SH-SY5Y (cell line): Measurements from ENCODE around the gene H1-8.

Experiments used
- GATA2 ChIP-seq: IDR thresholded peaks from 2 replicates; pipeline ENCODE4 v1.6.1; 2011; ENCODE audit warnings: mild to moderate bottlenecking, low read depth, low read length
- GATA3 ChIP-seq: IDR thresholded peaks from 2 replicates; pipeline ENCODE4 v1.6.1; 2011; ENCODE audit warnings: low read depth, mild to moderate bottlenecking, low read length, moderate library complexity

Gene H1-8, protein sequence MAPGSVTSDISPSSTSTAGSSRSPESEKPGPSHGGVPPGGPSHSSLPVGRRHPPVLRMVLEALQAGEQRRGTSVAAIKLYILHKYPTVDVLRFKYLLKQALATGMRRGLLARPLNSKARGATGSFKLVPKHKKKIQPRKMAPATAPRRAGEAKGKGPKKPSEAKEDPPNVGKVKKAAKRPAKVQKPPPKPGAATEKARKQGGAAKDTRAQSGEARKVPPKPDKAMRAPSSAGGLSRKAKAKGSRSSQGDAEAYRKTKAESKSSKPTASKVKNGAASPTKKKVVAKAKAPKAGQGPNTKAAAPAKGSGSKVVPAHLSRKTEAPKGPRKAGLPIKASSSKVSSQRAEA

DNA sequence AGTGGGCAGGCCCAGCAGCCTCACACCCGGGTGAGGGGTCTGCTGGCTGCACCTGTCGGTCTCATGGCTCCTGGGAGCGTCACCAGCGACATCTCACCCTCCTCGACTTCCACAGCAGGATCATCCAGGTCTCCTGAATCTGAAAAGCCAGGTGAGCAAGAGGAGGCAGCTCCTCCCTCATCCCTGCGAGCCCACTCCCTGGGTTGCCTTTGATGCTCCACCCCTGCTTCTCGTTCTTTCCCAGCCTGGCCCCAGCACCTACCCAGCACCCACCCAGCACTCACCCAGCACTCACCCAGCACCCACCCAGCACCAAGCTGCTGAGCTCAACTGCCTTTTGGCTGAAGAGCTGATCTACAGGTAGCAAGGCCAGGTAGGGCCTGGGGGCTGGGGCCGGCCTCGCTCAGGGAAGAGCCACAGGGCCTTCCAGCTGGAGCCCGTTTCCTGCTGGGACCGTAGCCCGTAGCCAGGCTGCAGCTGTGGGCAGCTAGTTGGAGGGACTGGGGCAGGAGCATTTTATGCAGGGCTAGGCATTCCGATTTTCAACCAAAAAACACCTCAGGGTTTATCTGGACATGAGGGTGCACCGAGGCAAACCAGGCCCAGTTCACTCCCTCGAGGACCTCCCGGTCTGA lies at the start of gene H1-8:
Gene H1-8, plus strand, starts transcription at position 20 of the 635 bp plus-strand sequence. Its CDS starts 44 bp downstream, at position 64.
- no peak for TF ChIP-seq GATA2
- no peak for TF ChIP-seq GATA3

DNA sequence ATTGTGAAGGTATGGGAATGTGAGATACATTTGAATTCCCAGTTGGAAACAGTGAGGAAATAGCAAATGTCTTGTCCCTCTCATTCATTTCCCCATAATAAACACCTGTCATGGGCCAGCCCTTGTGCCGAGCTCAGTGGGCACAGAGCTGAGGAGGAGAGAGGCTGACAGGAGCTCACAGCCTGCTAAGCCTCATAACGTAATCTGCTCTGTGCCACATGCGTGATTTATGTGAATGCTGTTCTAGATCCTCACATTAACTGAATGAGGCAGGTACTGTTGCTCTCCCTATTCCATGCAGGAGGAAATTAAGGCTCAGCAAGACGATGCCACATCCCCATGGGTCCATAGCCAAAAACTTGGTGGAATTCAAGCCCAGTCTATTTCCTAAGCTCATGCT lies 49.8 kb upstream of the H1-8 start:
- TF ChIP-seq GATA2 (no peak), GATA3 (no peak)

DNA sequence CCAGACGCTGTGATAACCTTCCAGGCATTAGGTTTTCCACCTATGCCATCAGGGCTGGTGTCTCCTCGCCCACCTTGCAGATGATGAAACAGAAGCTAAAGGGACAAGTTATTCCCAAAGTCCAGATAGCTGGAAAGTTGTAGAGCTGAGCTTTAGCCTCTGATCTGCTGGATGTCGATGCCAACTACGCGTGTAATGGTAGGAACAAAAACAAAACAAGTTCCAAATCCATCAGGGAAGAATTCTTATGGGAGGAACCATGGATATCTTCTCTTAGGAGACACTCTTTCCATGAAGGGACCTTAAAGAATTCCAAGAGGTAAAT lies 42.7 kb upstream of the H1-8 start:
- no peak for TF ChIP-seq GATA3
- TF ChIP-seq GATA2 = no peak

DNA sequence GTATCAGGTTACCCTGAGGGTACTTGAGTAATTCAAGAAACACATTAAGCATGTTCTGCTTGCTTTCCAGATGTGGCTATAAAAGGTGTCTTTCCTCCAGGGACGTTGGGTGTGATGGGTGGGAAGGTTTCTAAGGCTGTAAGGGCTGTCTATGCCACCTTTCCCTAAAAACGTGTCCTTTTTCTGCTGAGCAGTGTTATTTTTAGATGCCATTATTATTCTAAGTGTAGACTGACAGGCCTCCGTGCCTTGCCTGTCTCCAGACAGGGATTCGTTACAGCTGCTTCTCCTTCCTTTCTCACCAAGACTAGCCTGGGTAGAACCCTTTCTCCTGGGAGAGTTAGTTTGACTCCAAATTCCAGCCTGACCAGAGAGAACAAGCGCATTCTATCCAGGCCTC lies 41.3 kb upstream of the H1-8 start:
- TF ChIP-seq GATA3 (no peak), GATA2 (no peak)

DNA sequence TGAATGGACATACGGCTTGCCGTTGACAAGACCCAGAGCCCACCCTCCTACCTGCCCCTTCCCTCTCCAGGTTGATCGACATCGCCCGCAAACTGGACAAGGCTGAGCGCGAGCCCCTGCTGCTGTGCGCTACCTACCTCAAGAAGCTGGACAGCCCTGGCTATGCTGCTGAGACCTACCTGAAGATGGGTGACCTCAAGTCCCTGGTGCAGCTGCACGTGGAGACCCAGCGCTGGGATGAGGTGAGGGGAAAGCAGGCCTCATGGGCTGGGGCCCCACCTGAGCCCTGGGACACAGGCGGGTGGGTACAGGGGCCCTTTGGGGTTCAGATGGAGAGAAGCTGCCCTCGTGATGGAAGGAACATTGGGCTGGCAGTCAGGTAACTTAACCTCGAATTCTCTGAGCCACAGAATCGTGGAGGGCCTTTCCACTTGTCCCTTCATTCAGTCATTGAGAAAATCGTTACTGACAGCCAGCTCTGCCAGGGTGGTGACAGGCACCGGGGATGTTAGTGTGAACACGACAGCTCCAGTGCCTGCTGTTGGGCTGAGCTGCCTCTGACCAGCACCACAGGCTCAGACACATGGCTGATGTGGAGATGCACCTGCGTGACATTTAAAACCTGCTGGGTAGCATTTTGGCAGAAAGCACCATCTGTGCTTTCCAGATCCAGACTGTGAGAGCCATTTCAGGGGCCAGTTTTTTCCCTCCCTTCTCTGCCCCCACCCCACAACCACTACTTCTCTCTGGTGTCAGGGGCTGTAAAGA lies 40.1 kb upstream of the H1-8 start:
- TF ChIP-seq GATA3 = no peak

DNA sequence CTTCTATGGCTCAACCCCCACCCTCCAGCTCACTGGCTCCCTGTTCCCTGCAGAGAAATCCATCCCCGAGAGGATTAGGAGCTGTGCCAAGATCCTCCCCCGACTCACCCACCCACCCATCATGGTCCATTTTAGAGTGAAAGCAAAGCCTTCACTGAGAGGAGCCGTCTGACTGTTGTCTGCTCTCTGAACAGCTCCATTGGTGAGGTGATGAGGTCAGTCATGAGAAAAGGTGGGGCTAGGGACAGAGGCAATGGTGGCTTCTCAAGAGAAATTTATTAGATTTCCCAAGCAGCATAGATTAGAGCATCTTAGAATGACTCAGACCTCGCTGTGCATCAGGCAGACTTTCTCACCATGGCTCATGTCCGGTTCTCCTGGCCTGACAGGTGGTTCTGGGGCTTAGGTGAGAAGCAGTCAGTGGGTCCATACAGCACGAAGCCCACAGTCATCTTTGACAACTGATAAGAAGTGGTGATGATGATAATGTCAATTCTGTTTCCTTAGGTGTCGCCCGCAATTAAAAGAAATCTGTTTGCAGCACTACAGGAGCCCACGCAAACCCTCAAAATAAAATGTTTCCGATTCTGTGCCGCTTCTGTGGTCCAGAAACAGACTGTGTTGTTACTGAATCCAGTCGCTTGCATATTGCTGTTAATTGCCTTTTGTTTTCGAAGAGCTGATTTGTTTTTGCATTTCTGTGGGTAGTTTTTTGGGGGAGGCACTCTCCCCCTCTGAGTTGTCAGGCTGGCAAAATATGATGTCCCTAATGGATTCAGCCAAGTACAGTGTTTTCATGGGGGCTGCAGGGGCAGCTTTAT lies 39.3 kb upstream of the H1-8 start:
- no peak for TF ChIP-seq GATA2

DNA sequence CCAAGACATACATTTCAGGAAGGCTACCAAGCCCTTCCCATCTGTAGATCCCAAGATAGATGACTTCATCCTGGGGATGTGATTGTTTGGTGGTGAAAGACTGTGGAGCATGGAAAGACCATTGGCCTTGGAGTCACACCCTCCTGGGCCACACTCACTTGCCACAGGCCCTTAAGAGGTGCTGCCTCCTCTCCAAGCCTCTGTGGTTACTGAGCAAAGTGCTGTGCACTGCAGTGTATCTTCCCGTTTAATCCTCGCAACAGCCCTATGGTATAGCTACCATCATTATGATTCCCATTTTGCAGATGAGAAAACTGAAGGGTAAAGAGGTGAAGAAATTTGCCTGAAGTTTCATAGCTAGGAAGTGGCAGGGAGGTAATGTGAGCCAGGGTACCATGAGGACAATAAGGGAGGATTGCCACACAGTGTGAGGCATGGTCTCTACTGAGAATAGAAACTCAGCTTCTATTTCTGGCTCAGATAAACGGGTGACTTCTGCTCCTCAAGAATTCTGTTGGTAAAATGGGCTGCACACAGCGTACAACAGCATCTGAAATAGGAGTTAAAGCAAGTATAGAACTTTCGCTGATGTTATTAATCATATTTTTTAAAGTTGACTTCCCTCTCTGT lies 38.4 kb upstream of the H1-8 start:
- TF ChIP-seq GATA3 (no peak), GATA2 (no peak)

DNA sequence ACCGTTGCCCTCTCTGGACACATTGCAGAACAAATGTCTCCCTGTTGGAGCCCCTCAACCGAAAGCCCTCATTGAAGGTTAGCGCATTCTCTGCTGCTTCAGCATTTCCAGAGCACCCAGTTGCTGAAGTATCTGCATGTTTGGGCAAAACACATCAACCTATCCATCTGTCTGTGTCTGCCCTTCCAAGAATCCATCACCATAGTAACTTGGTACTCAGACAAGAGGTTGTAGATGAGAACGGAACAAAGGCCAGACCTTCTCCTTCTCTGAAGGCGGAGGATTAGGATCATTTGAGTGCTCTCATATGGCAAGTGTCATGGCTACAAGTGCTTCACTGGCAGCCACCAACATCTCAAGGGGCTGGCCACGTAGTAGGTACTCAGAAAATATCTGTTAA lies 37.6 kb upstream of the H1-8 start:
- TF ChIP-seq GATA3 (no peak), GATA2 (no peak)

DNA sequence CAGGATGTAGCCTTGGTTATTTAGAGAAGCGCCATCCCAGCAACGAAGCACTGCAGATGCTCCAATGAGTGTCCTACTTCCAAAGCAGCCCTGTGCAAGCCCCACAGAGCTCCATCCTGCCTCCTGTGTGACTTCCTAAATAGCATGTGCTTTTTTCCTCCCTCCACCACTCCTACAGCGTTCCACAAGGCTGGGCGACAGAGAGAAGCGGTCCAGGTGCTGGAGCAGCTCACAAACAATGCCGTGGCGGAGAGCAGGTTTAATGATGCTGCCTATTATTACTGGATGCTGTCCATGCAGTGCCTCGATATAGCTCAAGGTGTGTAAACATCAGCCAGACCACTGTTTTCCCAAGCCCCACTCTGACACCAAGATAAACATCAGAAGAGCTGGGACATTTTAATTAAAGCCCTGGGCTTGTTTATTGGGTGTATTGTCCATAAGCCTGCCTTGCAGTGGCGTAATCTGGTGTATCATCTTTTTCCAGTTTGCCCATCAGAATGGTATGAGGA lies 36.7 kb upstream of the H1-8 start:
- TF ChIP-seq GATA3 = peak; percentile 89
- peak; percentile 95 for TF ChIP-seq GATA2

DNA sequence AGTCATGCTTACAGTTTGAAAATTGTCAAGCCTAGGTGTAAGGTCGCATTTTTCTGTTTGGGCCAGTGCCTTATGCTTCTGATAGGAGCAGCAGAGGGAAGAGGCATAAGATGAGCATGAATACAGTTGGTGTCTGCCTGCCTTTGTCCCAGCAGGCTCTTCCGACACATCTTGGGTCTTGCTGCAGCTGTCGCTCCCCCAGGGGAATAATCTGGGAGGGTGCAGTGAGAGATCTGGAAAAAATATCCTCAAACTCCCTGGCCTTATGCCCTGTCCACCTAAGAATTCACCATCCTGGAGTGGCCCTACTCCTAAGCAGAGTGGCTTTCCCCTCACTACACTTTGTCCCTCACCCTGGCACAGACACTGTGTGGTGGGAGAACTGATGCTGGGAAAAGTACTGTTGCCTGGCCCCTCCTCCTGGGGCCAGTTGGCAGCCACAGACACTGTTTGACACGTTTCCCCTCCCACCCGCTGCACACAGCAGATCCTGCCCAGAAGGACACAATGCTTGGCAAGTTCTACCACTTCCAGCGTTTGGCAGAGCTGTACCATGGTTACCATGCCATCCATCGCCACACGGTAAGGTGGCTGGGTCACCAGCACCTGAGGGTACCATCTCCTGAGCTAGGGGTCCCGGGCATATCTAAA lies 35.7 kb upstream of the H1-8 start:
- TF ChIP-seq GATA2 (no peak), GATA3 (no peak)

DNA sequence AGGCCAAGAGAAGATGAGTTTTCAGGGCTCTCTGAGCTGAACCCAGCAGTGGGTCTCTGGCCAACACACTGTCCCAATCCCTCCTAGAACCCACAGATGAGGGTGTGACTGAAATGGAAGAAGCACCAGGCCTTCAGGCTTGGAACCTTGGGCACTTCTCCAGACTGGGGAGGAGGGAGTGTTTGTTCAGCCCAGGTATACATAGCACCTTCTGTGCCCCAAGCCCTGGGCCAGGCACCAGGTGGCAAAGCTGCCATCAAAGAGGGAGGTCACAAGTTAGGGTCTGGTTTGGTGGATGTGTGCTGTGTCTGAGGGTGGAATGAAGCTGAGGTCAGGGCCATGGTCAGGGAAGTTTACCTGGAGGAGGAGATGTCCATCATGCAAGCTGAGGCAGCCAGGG lies 30.4 kb upstream of the H1-8 start:
- no peak for TF ChIP-seq GATA2
- no peak for TF ChIP-seq GATA3

DNA sequence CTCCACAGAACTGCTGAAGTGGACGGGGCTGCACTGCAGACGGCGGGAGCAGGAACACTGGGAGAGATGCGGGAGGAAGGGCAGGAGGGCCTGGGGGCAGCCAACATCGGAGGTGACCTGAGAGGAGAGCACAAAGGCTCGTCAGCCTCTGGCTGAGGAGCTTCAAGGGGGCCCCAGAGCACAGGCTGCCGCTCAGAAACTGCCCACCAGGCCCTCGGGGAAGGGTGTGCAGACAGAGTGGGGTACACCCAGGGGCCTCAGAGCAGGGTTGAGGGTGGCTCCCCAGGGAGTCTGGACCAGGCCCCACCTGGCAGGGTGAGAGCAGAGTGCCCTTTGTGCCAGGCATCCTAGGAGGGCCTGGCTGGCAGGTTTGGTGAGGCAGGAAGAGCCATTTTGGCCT lies 29.3 kb upstream of the H1-8 start:
- TF ChIP-seq GATA3 (no peak), GATA2 (no peak)

DNA sequence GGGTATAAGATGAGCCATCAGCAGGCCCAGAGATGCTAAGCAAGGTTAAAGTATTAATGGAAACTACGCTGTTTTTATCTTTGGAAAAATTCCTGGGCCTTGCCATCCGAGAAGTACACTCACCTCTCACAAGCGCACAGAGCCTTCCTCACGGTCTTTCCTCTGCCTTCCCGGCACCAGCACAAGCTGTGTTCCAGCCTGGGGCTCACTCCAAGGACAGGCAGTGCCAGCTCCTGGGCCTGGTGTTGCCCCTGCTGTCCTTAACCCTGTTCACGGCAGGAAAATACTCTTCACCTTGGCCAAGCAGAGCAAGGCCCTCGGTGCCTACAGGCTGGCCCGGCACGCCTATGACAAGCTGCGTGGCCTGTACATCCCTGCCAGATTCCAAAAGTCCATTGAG lies 28.9 kb upstream of the H1-8 start:
- no peak for TF ChIP-seq GATA2
- no peak for TF ChIP-seq GATA3

DNA sequence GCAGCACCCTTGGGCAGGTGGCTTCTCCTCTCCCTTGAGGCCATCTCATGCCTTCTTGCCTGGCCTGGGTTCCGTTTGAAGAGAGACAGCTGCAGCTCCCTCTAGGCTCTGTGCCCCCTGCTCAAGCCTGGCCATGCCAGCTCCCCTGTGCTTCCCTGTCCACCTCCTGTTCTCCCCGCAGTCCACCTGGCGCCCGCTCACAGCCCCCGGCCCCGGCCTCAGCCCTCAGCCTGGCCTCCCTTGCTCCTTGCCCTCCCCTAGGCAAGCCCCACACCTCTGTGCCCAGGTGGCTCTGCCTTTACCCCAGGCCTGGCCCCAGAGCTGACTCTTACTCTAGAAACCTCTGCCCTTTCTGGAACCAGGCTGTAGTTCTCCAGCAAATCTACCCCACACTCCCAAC lies 28.4 kb upstream of the H1-8 start:
- no peak for TF ChIP-seq GATA3
- TF ChIP-seq GATA2 = no peak

DNA sequence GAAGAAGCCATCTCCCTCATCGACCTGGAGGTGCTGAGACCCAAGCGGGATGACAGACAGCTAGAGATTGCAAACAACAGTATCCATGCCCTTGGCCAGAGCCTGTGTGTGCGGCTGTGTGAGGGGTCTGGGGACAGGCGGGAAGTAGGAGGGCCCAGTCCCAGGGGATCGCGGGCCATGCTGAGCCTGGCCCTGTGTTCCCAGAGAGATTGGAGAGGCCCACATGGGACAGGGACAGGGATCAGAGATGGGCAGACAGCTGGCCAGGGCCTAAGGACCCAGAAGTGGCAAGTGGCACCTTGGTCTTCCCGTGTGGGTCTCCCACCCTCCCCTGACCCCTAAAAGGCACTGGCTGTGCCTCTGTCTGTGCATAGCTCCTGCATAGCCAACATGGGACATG lies 25.5 kb upstream of the H1-8 start:
- TF ChIP-seq GATA2 (no peak), GATA3 (no peak)
